KOPT-K1 (cell line): ENCODE measurements around the gene CNBD2.
"Not testable (repeated sequence)": the region's sequence is repeated elsewhere in the genome, so short reads cannot be mapped to it uniquely, and the experiment has no call there.

Experiments
- H3K27ac ChIP-seq: fragments of 200-600 bp; sonication (generic); 2 replicates; pipeline ENCODE4 v1.5.1; 2016; ENCODE audit warnings: antibody characterized with exemption, mild to moderate bottlenecking, low read depth, low read length; ENCODE audit not compliant: poor library complexity, severe bottlenecking
- H3K36me3 ChIP-seq: fragments of 200-600 bp; sonication (generic); 2 replicates; pipeline ENCODE4 v1.5.1; 2017; ENCODE audit warnings: antibody characterized with exemption, mild to moderate bottlenecking, low read length, moderate library complexity; ENCODE audit not compliant: insufficient read depth
- H3K9me3 ChIP-seq: fragments of 200-600 bp; sonication (generic); 2 replicates; pipeline ENCODE4 v1.5.1; 2017; ENCODE audit warnings: antibody characterized with exemption, low read length, mild to moderate bottlenecking; ENCODE audit not compliant: insufficient read depth, poor library complexity, severe bottlenecking

The CNBD2 gene

GRCh38 chr20:36053863-36054518 lies 85.6 kb downstream of the CNBD2 start:
- H3K27ac ChIP-seq, H3K9me3 ChIP-seq, H3K36me3 ChIP-seq: not testable (repeated sequence)

- no peaks in the 10 kb centered on the region for H3K36me3 ChIP-seq
- H3K27ac ChIP-seq, result no peak overlapping the region
- H3K9me3 ChIP-seq, result no peaks in the 10 kb centered on the region
Measured at GRCh38 chr20:36055145-36055544, 86.8 kb downstream of the CNBD2 start.

- no peaks in the 10 kb centered on the region for H3K36me3 ChIP-seq
- no peak overlapping the region for H3K27ac ChIP-seq
Measured at GRCh38 chr20:36060676-36061075, 92.3 kb downstream of the CNBD2 start.

DNA sequence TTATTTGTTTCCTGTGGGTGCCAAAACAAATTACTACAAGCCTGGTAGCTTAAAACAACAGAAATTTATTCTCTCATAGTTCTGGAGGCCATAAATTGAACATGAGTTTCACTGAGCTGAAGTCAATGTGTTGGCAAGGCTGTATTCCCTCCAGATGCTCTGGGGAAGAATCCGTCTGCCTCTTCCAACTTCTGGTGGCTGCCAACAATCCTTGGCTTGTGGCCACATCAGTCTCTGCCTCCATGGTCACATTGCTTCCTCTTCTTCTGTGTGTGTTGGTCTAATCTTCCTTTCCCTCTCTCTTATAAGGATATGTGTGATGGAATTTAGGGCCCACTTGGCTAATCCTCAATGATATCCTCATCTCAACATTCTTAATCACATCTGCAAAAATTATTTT lies 93.4 kb downstream of the CNBD2 start:
- no peaks in the 10 kb centered on the region for H3K36me3 ChIP-seq
- no peaks in the 10 kb centered on the region for H3K9me3 ChIP-seq
- no peak overlapping the region for H3K27ac ChIP-seq

More at GRCh38 chr20:36060676-36061075, 92.3 kb downstream of the CNBD2 start:
- H3K9me3 ChIP-seq, result no peaks in the 10 kb centered on the region

DNA sequence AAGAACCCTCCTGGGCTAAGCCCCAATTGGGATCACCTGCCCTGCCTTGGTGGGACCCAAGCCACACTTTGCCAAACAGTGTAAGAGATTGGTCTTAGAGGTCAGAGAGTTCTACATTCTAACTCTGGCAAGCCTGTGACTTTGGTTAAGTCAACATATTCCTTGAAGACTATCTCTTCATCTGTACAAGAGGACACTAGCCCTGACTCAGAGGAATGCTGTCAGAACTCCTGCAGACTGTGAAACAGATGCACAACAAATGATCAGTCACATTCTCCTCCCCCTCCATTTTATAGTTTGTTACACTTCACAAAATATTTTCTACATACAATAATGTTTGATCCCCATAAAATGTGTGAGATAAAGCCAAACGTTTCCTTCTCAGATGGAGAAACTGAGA lies 94.4 kb downstream of the CNBD2 start:
- H3K27ac ChIP-seq, result no peak overlapping the region
- H3K9me3 ChIP-seq, result no peaks in the 10 kb centered on the region
- H3K36me3 ChIP-seq, result no peaks in the 10 kb centered on the region

DNA sequence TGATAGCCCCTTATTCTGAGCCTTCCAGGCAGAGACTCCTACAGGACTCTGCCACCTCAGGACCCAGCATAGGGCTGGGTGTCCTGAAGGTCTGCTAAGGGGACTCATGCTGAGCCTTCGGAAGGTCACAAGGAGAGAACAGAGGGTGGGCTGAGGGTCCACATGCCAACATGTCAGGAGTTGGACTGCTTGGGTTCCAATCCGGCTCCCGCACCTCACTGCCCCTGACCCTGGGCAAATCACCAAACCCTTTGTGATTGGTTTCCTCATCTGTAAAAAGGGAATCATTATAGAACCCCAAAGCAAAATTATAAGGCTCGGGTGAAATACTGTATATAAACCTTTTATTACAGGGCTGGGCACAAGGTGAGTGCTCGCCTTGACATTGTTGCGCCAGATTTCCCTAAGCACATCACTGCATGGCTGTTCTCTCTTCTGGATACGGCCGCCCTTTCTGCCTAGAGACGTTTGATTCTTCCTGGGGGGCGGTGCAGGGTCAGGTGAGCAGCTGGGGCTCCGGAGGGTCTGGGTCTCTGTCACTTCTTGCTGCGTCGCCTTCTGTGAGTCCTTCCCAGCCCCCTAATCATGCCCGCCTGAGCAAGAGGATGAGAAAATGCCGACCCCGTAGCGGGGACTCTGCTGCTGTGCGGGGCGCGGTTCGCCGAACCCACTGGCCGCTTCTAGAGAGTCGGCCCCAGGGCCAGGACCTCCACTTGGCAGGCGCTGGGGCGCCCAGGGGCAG lies 95.7 kb downstream of the CNBD2 start:
- Histone ChIP-seq H3K9me3 (no peaks in the 10 kb centered on the region), H3K36me3 (no peaks in the 10 kb centered on the region), H3K27ac (peak overlapping the region; percentile 21)

- no peaks in the 10 kb centered on the region for H3K36me3 ChIP-seq
- H3K9me3 ChIP-seq, result no peaks in the 10 kb centered on the region
- H3K27ac ChIP-seq, result peak overlapping the region; percentile 21
Measured at GRCh38 chr20:36064658-36065426, 96.5 kb downstream of the CNBD2 start.

GRCh38 chr20:36065427-36065998 lies 97.1 kb downstream of the CNBD2 start:
- H3K9me3 ChIP-seq, result no peaks in the 10 kb centered on the region
- H3K27ac ChIP-seq, result no peak overlapping the region

GRCh38 chr20:36066777-36067176 lies 98.4 kb downstream of the CNBD2 start:
- no peak overlapping the region for H3K27ac ChIP-seq
- H3K9me3 ChIP-seq, result no peaks in the 10 kb centered on the region
- no peaks in the 10 kb centered on the region for H3K36me3 ChIP-seq

More at GRCh38 chr20:36065427-36065998, 97.1 kb downstream of the CNBD2 start:
- no peaks in the 10 kb centered on the region for H3K36me3 ChIP-seq

DNA sequence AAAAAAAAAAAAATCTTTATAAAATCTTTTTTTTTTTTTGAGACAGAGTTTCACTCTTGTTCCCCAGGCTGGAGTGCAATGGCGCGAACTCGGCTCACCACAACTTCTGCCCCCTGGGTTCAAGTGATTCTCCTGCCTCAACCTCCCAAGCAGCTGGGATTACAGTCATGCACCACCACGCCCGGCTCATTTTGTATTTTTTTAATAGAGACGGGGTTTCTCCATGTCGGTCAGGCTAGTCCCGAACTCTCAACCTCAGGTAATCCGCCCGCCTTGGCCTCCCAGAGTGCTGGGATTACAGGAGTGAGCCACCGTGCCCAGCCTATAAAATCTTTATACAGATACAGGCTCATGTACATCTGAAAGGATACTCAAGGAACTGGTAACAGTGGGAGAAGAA lies 100.1 kb downstream of the CNBD2 start:
- not testable (repeated sequence) for H3K27ac ChIP-seq, H3K9me3 ChIP-seq, H3K36me3 ChIP-seq

GRCh38 chr20:36070451-36070850 lies 102.1 kb downstream of the CNBD2 start:
- no peaks in the 10 kb centered on the region for H3K9me3 ChIP-seq
- peak overlapping the region; percentile 34 for H3K27ac ChIP-seq
- no peaks in the 10 kb centered on the region for H3K36me3 ChIP-seq

GRCh38 chr20:36071848-36072247 lies 103.5 kb downstream of the CNBD2 start:
- Histone ChIP-seq H3K27ac (no peak overlapping the region), H3K9me3 (no peaks in the 10 kb centered on the region), H3K36me3 (no peaks in the 10 kb centered on the region)

DNA sequence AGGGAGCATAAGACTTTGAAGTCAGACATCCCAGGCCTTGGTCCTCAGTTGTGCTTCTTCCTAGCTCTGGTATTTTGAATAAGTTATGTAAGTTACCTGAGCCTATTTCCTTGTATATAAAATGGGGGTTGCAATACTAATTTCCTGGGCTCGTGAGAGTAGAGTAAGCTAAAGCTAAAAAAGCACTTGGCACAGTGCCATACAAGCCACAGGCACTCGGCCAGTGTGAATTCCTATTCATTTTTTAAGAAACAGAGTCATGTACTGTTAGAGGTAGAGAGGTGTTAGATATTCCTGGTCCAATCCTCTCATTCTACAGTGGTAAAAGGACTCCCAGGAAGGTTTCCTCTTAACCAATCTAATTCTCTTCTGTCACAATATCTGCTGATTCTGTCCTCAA lies 106.6 kb downstream of the CNBD2 start:
- no peak overlapping the region for H3K27ac ChIP-seq
- H3K36me3 ChIP-seq, result no peaks in the 10 kb centered on the region
- no peaks in the 10 kb centered on the region for H3K9me3 ChIP-seq

DNA sequence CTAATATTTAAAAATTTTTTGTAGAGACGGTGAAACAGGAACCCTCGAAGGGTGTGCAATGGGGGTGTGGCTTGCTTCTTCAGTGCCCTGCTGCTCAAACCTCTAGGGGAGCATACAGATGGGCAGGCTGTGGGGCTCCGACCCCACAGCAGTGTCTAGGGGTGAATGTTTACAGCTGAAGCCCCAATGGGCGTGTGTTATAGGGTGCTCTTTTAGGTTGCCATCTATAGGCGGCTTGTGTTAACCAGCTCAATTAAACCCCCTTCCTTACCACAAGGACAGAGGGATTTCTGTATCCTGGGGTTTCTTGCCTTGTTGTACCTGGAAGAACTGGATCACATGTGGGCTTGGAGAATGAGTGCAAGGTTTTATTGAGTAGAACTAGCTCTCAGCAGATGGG lies 109.4 kb downstream of the CNBD2 start:
- not testable (repeated sequence) for H3K27ac ChIP-seq, H3K36me3 ChIP-seq, H3K9me3 ChIP-seq

GRCh38 chr20:36079486-36079885 lies 111.1 kb downstream of the CNBD2 start:
- no peaks in the 10 kb centered on the region for H3K9me3 ChIP-seq
- H3K36me3 ChIP-seq, result no peaks in the 10 kb centered on the region
- no peak overlapping the region for H3K27ac ChIP-seq
